AG08396 (cell line): ENCODE results near the gene TOMM20L.
"Not testable (repeated sequence)": the region's sequence is repeated elsewhere in the genome, so short reads cannot be mapped to it uniquely, and the experiment has no call there.

Experiments
- DNase-seq: peaks from one replicate; pipeline ENCODE4 v3.0.0; 2012; ENCODE audit warnings: low spot score, mixed read lengths

The TOMM20L gene

DNA sequence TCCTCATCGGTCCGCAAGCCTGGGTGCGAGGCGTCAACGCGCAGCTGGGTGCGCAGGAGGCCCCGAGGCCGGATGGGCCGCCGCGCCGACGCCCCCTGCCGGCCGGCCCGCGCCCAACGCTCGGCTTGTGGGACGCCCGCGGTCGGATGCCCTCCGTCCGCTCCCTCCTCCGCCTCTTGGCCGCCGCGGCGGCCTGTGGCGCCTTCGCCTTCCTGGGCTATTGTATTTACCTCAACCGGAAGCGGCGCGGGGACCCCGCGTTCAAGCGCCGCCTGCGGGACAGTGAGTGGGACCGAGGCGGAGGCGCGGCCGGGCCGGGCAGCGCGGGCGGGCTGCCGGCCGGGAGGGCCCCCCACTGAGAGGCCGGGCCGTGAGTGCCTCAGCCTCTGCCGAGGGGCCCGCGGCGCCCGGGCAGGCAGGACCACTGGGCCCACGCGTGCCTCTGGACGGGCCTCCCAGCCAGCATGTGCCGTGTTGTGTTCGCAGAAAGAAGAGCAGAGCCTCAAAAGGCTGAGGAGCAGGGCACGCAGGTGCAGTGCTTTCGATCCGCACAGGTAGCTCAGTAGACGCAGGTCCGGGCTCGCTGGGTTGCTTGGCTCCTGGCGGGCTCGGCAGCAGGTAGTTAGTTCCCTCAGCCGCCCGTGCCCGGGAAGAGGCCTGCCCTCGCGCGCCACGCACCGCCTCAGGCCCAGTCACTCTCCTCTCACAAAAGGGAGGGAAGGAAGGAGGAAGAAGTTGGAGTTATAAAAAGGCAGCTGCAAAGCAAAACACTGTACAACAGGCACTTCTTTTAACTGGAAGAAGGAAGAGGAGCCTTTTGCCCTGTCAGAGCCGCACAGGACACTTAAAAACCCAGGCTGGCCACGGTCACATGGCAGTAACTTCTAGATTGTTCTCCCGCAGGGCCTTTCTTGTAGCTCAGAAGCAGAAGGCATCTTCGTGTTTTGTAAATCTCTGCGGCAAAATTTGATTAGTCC, at the start of gene TOMM20L:
TSS of gene TOMM20L (plus strand) at position 119 of the 977 bp plus-strand sequence. CDS start at position 147, 28 bp downstream.
- DNase-seq, result peak; percentile 93

DNA sequence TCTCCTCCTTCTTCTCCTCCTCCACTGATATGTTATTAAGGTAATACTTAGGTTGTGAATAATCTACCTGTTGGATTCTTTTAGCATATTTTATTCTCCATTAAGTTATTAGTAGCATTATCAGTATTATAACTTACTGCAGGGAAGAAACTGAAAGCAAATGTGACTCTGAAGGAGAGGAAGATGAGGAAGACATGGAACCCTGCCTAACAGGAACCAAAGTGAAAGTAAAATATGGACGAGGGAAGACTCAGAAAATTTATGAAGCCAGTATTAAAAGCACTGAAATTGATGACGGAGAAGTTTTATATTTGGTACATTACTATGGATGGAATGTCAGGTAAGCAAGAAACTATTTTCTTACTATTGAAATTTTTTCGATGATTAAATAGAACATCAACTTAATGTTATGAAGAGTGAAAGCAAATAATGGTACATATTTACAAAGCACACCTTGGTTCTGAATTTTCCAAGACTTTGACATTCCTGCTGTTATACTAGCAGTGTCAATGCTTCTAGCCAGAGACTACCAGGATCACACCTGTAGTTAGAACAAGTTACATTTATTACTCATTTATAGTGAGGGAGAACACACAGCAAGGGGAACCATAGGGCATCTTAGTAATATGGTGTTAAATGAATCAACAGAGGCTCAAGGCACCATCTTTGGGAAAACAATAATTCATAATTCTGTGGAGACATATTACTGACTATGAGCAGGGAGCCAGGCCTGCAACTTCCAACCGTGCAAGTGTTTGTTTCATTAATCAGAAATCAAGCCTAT, 42.0 kb upstream of the TOMM20L start:
- DNase-seq, result no peak

DNA sequence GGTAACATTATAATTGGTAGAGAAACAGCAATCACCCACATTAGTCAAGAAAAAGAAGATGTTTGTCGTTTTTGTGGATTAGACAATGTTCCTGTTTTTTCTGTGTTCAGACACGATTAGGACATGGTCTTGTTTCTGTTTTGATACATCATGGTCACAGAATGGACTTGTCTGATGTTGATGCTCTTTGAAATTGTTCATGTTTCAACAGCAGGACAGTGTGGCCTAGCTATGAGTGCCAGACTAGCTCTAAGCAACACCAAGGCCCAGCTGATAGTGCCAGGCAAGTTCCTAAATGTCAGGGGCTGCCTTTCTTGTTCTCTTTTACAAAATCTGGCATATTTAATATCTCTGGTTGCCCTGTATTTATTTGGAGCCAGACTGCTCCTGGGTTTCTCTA, 40.9 kb upstream of the TOMM20L start:
- no peak for DNase-seq

DNA sequence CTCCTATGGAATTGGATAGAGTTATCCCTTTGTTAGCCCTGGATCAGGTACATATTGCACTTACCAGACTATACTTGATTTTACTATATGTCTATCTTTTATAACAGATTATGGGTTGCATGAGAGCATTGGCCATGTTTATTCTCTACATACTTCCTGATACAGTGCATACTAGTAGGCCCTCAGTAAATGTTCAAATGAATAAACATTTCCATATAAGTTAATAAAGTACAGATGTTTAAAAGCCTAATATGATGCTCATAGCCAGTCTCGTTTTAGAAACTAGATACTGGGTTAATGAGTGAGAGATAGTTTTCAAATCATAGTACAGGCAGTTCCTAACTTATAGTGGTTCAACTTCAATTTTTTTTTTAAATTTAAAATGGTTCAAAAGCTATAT, 39.5 kb upstream of the TOMM20L start:
- no peak for DNase-seq

DNA sequence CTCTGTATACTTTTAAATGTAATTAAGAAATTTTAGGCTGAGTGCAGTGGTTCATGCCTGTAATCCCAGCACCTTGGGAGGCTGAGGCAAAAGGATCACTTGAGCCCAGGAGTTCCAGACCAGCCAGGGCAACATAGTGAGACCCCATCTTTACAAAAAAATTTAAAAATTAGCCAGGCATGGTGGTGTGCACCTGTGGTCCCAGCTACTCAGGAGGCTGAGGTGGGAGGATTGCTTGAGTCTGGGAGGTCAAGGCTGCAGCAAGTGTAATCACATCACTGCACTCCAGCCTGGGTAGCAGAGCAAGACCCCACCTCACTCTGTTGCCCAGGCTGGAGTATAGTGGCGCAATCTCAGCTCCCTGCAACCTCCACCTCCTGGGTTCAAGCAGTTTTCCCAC, 33.5 kb upstream of the TOMM20L start:
- not testable (repeated sequence) for DNase-seq

DNA sequence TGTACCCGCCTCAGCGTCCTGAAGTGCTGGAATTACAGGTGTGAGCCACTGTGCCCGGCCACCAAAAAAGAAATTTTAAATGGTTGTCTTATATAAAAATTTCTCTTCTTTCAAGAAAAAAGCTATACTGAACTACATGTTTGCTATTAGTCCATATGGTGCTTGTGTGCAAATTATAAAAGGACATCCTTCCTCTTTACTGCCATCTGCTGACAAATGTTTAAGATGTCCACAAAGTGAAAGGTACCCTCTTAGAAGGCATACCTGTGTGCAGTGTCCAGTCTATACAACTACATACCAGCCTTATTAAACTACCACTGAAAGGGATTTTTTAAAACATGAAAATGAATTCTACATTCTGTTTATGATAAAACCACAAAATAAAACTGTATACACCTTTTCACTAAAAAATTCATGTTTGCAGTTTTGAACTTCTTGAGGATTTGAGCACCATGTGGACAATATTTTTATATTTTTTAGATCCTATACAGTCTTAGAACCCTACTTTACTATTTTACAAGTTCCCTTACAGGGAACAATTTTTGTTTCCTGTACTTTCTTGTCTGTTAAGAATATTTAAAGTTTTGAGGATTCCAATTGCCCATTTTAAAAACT, 32.8 kb upstream of the TOMM20L start:
- no peak for DNase-seq

DNA sequence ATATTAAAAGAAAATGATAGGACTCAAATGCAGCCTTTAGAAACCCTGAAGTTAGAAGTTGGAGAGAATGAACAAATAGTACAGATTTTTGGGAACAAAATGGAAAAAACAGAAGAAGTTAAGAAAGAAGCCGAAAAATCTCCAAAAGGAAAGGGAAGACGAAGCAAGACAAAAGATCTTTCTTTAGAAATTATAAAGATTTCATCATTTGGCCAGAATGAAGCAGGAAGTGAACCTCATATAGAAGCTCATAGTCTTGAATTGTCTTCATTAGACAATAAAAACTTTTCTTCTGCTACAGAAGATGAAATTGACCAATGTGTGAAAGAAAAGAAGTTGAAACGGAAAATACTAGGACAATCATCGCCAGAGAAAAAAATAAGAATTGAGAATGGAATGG, 31.4 kb upstream of the TOMM20L start:
- no peak for DNase-seq

DNA sequence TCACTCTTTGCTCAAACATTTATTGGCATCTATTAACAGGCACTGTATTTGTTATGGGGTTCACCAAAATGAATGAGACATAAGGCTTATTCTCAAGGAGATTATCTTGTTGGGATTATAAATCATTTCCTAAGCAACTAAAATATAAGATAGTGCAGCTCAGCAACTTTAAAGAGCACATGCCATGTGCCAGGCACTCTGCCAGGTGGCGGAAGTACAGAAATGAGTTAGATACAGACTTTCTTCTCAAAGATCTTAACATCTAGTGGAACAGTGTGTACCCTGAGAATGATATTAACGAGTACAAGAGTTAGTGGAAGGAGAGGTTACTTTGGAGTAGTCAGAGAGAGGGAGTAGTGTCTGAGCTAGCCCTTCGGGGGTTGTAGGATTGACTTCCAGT, 28.4 kb upstream of the TOMM20L start:
- DNase-seq, result no peak

DNA sequence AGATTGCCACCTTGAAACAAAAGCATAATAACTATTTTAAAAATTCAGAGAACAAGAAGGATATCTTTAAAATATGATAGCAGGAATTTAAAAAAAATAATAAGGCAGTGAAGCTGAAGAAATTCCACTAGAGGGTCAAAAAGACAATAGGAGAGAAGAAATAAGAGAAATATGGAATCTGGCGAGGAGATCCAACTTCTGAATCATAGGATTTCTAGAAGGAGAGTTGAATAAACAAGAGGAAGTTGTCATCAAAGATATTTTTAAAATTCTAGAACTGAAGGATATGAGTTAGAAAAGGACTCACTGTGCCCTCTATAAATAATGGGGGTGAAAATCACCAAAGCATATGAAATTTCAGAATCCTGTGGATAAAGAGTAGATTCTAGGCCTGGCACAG, 26.8 kb upstream of the TOMM20L start:
- peak; percentile 6 for DNase-seq

DNA sequence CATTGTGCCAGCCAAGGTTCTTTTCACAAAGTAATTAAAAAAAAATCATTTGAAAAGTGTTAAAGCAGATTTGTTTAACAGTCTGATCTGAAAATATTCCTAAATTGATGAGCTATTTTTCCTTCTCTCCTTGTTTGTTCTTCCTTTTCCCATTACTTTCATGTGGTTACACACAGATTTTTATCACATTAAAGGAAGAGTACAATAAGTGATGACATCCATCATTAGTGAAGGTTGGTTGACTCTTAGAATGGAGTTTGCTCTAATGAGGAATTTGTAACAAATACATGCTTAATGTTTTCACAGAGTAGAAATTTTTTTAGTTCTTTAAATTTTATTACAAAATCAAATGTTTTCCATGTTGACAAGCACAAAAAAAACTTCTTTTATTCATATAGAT, 18.9 kb upstream of the TOMM20L start:
- no peak for DNase-seq

DNA sequence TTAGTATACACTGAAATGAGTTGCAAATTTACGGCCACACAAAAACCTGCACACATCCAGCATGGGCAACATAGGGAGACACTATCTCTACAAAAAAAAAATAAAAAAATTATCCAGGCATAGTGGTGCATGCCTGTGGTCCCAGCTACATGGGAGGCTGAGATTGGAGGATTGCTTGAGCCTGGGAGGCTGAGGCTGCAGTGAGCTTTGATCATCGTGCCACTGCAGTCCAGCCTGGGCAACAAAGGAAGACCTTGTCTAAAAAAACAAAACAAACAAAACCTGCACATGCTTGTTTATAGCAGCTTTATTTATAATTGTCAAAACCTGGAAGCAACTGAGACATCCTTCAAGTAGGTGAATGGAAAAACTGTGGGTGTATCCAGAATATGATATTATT, 4.9 kb upstream of the TOMM20L start:
- DNase-seq, result no peak

DNA sequence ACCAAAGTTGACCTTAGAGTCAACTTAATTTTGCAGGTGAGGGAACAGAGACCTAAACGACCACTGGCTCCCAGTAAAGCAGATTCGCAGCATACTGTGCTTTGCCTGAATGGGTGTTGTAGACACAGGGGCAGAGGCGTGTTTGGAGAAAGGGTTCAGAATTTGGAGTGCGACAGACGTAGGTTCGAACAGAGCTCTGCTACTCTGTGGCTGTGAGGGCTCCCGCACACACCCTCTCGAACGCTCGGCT, 243 bp upstream of the TOMM20L start:
- no peak for DNase-seq

DNA sequence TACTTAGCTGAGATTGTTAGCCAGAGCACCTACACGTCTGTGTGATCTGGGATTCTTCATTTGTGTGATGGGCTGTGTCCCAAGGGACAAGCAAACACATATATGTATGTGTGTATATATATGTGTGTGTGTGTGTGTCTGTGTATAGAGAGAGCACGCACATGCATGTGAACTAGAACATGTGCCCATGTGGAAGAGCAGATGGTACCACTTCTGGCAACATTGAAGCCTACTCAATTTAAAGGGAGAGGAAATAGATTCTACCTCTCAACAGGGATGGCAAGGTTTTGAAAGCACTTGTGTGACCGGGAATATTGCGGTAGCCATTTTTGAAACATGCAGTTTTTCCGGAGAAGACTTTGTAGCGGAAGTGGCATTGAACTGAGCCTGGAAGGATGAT, 1.4 kb downstream of the TOMM20L start:
- DNase-seq, result no peak

DNA sequence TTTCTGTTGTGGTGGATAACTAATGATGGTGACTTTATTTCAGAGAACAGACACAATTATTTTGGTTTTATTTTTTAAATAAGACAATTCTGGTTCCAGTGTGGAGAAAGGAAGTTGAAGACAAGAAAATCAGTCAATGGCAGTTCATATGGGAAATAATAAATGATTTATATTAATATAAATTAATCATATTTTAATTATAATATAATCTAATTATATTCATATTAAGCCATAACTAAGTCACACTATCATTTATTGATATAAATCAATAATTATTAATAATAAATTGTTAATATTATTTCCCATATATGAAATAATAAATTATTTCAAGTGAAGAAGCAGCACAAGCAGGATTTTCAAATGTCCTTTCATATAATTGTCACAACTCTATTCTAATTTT, 2.8 kb downstream of the TOMM20L start:
- DNase-seq, result no peak

DNA sequence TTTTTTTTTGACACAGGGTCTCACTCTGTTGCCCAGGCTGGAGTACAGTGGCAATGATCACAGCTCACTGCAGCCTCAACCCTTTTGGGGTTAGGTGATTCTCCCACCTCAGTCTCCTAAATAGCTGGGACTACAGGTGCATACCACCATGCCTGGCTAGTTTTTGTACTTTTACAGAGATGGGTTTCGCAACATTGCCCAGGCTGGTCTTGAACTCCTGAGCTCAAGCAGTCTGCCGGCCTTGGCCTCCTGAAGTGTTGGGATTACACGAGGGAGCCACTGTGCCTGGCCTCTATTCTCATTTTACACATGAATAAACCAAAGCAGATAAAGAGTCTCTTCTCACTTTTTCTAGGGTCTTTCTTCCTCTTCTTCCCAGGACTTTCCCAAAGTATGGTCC, 3.2 kb downstream of the TOMM20L start:
- no peak for DNase-seq

DNA sequence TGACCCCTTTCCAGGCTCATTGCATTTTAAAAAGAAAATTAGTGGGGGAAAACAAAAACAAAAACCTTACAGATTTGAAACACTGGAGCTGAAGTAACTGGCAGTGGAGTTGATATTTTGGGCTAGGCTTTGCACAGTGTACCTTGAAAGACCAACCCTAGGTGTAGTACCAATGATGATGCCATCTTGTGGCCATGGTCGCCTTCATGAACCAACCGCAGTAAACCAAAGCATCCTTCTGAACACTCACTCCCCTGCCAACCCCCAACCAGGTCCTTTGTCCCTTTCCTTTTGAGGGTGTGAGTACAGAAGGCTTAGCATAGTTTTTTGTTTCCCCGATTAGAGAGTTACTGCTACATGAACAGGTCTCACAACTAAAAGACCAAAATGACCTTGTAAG, 5.9 kb downstream of the TOMM20L start:
- no peak for DNase-seq

DNA sequence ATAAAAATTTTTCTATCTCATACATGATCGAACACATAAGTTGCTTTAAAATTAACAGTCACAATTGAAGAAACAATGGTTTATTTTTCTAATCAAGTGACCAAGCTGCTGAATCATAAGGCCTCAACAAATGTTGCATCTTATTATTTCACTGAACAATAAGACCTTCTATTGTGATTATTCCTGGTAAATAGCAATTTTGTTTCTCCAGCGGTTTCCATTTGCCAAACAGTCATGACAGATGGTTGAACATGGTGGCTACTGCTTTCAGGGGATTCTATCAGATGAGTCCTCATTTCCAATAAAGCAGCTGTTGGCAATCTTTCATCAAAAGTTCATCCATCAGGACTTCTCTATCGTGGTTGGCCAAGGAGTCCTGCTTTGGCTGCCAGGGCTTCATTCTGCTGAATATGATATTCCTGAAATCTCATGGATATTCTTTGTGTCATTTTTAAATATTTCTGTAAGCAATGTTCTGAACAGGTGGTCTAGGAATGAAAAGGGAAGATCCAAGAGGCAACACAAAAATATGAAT, 13.0 kb downstream of the TOMM20L start:
- no peak for DNase-seq

DNA sequence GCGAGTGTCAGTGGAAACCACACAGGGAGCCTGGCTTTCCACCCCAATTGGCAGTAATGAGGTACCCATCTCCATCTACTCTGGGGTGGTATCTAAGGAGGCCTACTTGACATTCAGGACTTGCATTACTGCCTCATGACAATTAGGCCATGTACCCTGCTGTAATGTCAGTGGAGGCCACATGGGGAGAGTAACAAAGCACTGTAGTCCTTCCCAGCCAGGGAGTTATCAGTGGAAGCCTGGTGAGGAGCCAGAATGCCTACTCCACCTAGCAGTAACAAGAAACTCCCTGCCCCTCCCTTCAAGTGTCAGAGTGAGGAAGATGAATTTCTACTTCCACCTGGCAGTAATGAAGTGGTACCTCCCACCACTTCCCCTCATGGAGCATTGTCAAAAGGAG, 19.1 kb downstream of the TOMM20L start:
- DNase-seq, result no peak

DNA sequence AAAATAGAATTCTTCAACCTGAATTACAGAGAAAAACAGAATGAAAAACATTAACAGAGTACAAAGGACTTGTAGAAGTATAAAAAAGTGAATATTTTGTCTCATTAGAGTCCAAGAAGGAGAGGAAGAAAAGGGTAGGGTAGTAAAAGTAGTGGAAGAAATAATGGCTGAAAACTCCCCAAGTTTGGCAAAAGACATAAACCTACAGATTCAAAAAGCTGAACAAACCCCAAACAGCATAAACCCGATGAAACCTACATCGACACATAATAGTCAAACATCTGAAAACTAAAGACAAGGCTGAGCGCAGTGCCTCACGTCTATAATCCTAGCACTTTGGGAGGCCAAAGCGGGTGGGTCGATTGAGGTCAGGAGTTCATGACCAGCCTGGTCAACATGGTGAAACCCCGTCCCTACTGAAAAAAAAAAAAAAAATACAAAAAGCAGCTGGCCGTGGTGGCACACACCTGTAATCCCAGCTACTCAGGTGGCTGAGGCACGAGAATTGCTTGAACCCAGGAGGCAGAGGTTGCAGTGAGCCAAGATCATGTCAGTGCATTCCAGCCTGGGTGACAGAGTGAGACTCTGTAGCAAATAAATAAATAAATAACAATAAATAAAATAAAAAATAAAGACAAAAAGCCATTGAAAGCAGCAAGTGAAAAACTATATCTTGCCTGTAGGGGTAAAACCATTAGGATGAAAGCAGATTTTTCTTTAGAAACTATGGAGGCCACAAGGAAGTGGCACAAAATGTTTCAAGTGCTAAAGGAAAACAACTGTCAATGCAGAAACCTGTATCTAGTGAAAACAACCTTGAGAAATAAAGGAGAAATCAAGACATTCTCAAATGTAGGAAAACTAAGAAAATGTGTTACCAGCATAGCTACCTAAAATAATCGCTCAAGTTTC, 20.2 kb downstream of the TOMM20L start:
- no peak for DNase-seq

DNA sequence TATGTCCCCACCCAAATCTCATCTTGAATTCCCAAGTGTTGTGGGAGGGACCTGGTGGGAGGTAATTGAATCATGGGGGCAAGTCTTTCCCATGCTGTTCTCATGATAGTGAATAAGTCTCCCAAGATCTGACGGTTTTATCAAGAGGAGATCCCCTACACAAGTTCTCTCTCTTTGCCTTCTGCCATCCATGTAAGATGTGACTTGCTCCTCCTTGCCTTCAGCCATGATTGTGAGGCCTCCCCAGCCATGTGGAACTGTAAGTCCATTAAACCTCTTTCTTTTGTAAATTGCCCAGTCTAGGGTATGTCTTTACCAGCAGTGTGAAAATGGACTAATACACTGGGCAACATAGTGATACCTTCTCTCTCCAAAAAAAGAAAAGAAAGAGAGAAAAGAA, 21.2 kb downstream of the TOMM20L start:
- not testable (repeated sequence) for DNase-seq

DNA sequence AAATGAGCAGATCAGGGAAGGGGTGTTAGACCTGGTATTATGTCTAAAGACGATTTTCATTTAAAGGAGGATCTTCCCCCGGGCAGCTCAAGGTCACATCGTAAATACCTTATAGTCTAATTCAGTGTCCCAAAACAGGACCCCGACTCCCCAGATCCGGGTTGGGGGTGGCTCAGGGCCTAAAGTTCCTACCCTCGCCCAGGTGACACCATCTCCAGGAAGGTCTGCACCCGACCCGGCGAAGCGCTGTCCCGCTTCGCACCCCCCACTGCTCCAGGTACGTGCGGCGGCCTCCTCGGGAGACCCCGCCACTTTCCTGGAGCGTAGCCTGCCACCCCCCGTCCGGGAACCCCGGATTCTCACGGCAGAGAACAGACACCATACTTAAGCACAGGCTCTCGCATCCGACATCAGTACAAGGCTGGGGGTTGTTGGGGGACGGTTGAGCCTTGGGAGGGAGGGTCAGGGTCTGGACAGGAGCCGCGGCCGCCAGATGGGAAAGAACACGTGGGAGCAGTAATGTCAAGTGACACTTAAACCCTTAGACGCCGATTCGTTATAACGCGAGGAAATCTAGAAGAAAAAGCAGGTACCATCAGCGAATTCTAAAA, 31.0 kb downstream of the TOMM20L start:
- DNase-seq, result peak; percentile 65
